Fibroblast of villous mesenchyme (primary cell): ENCODE data around the gene DLL4. TPM values are rescaled to one million over a fixed set of nuclear protein-coding genes. Genes with fewer than 3 reads are reported as not detected.
A peak's percentile ranks its signal among the peaks of the same experiment; 100 is the strongest.

ENCODE experiments used
- DNase-seq: peaks from one replicate; pipeline ENCODE4 v3.0.0-alpha.2; 2010; ENCODE audit warnings: low read depth
- H3K4me3 ChIP-seq: 2 replicates; pipeline ENCODE4 v1.5.1; 2011; ENCODE audit warnings: low read depth, mild to moderate bottlenecking, low read length
- CTCF ChIP-seq: IDR thresholded peaks from 2 replicates; pipeline ENCODE4 v1.5.1; 2012; ENCODE audit warnings: low read depth, mild to moderate bottlenecking, low read length; ENCODE audit not compliant: insufficient read depth
- total RNA-seq: library from RNA; depleted of rRNA; stranded (reverse); fragments of >200 nt; gene quantifications from 2 replicates; pipeline ENCODE4 v1.2.3, GENCODE V29; 2012

The DLL4 gene
- total RNA-seq, 1 donor = 6.0 TPM

- no peak overlapping the region for H3K4me3 ChIP-seq
- DNase-seq = no peak
- no peak for TF ChIP-seq CTCF
Observed at GRCh38 chr15:40964634-40965033, 35.5 kb downstream of the DLL4 start.

DNA sequence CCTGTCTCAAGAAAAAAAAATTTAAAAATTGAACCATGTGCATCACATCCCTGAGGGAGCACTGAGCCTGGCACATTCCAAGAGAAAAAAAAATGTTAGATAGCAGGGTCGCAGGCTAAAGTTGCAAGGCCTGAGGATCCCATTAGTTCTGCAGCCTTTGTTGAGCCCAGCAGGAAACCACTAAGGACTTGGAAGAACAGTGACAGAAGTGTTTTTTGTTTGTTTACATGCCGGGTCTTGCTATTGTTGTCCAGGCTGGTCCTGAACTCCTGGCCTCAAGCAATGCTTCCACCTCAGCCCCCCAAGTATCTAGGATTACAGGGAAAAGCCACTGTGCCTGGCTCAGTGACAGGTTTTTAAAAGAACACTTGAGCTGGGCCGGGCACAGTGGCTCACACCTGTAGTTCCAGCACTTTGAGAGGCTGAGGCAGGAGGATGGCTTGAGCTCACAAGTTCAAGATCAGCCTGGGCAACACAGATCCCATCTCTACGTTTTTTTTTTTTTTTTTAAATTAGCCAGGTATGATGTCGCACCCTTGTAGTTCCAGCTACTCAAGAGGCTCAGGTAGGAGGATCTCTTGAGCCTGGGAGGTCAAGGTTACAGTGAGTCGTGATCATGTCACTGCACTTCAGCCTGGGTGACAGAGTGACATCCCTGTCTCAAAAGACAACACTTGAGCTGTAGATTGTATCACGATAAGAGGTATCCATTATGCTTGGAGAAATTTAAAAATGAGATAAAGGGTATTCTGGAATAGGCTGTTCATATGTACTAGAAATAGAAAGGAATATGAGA, 39.3 kb downstream of the DLL4 start:
- TF ChIP-seq CTCF = no peak
- no peak overlapping the region for H3K4me3 ChIP-seq
- no peak for DNase-seq

GRCh38 chr15:40969363-40969762, 40.2 kb downstream of the DLL4 start:
- DNase-seq = no peak
- no peak overlapping the region for H3K4me3 ChIP-seq
- TF ChIP-seq CTCF = no peak

DNA sequence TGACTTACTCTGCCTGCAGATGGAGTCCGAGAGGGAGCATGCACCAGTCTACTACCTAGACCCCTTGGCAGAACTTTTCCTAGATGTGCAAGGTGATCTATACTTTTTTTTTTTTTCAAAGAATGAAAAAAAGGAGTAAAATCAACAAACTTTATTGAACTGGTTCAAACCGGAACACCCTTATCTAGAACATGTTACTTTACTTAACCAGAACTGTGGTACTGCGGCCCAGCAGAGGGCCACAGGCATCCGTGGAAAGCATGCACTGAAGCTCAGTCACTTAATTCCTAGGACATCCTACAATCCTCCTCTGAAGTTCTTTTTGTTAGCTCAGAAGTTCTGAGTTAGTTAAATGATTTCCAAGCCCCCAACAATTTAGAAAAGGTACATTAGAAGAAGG, 45.7 kb downstream of the DLL4 start:
- DNase-seq = peak; percentile 58
- H3K4me3 ChIP-seq = no peak overlapping the region
- peak; percentile 41 for TF ChIP-seq CTCF

DNA sequence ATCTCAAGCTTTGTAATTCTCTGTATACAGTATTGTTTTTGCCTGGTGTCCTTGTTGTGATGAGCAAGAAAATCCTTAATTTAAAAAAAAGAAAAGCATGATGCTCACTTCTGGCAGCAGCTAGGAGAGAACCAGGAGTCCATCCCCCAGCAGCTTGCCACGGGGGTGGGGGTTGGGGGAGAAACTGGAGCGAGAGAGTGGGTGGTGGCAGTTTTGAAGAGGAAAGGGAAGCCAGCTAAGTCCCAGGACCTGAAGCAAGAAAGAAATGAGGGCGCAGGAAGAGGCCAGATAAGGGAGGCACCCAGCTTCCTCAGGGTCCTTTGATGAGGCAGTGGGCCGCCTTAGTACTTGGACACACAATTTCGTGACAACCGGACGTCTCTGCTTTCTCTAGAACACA, 47.7 kb downstream of the DLL4 start:
- no peak for TF ChIP-seq CTCF
- no peak for DNase-seq
- no peak overlapping the region for H3K4me3 ChIP-seq

DNA sequence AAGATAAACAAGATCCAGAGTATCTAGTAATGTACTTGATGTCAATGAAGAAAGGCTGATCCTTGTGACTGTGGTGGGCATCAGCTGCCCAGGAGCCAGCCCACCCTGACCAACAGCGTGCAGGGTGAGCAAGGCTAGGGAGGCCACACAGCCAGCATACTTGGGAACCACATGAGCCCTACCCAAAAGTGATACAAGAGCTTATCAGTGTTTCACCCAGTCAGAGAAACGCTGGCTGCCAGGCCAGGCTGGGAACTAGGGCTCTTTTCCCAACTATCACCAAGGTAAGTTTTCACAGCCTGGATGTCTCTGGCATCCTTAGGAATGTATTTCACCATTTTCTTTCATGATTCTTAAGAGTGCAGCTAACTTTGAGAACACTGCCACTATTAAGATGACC, 49.0 kb downstream of the DLL4 start:
- H3K4me3 ChIP-seq = no peak overlapping the region
- no peak for DNase-seq
- TF ChIP-seq CTCF = no peak

DNA sequence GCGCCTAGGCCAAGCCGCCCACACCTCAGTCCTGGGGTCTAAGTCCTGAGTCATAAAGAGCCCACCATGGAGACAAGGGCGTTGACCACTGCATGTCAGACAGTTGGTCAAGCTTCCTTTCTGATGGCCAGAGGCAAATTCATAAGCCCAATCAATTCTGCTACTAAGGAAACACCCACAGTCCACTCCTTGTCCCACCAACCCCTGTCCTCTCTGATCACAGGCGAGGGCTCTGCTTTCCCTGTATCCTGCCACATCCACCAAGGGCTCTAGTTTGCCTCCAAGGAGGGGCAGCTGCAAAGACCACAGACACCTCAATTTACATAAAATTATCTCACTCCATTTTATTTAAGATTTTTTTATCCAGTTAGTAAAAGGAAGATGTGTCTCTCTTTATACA, 49.4 kb downstream of the DLL4 start:
- H3K4me3 ChIP-seq = no peak overlapping the region
- TF ChIP-seq CTCF = no peak
- no peak for DNase-seq
